ENCODE measurements around the gene MGMT. TPM values are rescaled to one million over a fixed set of nuclear protein-coding genes. Genes with fewer than 3 reads are reported as not detected.

MGMT gene
- total RNA-seq, 2 donors from 2014 or later: 41.1 to 50.4 TPM

DNA sequence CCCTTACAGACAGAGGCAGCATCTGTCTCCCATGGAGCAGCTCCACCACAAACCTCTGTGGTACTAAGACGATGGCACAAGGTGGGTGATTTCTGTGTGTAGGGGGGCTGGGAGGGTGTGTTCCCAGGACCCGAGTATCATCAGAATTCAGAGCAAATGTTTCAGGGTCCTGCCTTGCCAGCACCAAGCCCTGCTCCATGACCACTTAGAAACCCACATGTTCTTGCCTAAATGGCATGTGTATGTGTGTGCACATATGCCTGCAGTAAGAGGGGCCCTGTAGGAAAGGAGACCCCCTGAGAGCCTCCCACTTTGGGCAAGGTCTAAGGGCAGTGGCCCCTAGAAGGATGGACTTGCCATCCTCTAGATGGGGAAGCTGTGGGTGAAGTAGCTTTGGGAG, 17.1 kb upstream of the MGMT start:
- Histone ChIP-seq H3K36me3 (no peaks in the 10 kb centered on the region), H3K4me3 (no peak overlapping the region), H3K9me3 (no peaks in the 10 kb centered on the region), H3K4me1 (replicated peaks) (no peaks in the 10 kb centered on the region), H3K27ac (no peak overlapping the region), H3K27me3 (replicated peaks; ENCODE audit: insufficient read depth) (no peaks in the 10 kb centered on the region)
- TF ChIP-seq POLR2AphosphoS5 (IDR thresholded peaks at IDR 0.05) (no peak), POLR2A (IDR thresholded peaks at IDR 0.05) (no peak)
- TF ChIP-seq, protein P1, sequence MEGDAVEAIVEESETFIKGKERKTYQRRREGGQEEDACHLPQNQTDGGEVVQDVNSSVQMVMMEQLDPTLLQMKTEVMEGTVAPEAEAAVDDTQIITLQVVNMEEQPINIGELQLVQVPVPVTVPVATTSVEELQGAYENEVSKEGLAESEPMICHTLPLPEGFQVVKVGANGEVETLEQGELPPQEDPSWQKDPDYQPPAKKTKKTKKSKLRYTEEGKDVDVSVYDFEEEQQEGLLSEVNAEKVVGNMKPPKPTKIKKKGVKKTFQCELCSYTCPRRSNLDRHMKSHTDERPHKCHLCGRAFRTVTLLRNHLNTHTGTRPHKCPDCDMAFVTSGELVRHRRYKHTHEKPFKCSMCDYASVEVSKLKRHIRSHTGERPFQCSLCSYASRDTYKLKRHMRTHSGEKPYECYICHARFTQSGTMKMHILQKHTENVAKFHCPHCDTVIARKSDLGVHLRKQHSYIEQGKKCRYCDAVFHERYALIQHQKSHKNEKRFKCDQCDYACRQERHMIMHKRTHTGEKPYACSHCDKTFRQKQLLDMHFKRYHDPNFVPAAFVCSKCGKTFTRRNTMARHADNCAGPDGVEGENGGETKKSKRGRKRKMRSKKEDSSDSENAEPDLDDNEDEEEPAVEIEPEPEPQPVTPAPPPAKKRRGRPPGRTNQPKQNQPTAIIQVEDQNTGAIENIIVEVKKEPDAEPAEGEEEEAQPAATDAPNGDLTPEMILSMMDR (IDR thresholded peaks at IDR 0.05): no peak
- 81% methylated on average over 2 of the region's 2 CpGs for WGBS
- intact Hi-C loops (cut with DNase I): no loop called here
- no peak for DNase-seq (ENCODE audit: low spot score)

DNA sequence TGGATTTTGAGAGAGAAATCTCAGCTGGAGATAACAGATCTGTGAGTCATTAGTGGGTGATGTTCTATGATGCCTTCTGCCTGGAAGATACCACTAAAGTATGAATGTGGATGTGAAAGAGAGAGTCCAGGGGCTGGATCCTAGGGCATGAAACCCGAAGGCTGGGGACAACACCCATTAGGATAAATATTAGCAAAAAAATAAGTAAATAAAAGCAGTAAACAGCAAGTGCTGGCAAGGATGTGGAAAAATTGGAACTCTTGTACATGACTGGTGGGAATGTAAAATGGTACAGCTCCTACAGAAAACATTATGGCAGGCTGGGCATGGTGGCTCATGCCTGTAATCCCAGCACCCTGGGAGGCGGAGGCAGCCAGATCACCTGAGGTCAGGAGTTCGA, 16.6 kb upstream of the MGMT start:
- H3K27ac ChIP-seq: no peak overlapping the region
- no peaks in the 10 kb centered on the region for H3K27me3 ChIP-seq (replicated peaks; ENCODE audit: insufficient read depth)
- no peak for DNase-seq (ENCODE audit: low spot score)
- WGBS: 91% methylated on average over 3 of the region's 3 CpGs
- intact Hi-C loops (cut with DNase I): no loop called here
- TF ChIP-seq POLR2AphosphoS5 (IDR thresholded peaks at IDR 0.05): no peak
- no peak for TF ChIP-seq POLR2A (IDR thresholded peaks at IDR 0.05)
- TF ChIP-seq, protein P1 (IDR thresholded peaks at IDR 0.05): no peak
- no peaks in the 10 kb centered on the region for H3K4me1 ChIP-seq (replicated peaks)
- no peaks in the 10 kb centered on the region for H3K36me3 ChIP-seq
- H3K9me3 ChIP-seq: no peaks in the 10 kb centered on the region
- H3K4me3 ChIP-seq: no peak overlapping the region

DNA sequence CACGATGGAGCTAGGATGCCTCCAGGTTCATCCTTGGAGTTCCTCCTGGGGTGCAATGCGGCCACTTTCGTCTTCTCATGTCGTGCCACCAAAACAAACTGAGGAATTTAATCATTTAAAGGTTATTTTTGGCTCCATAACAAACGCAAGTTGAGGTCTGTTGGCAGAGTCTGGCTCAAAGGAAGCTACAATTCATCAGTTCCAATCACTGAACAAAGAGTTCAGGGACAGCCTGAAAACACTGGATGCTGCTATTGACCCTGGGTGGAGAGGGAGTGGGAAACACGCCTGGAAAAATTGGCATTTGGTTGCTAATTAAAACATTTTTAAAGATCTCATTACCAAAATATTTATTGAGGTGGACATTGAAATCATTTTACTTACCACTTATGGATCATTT, 11.4 kb upstream of the MGMT start:
- intact Hi-C loops (cut with DNase I): no loop called here

DNA sequence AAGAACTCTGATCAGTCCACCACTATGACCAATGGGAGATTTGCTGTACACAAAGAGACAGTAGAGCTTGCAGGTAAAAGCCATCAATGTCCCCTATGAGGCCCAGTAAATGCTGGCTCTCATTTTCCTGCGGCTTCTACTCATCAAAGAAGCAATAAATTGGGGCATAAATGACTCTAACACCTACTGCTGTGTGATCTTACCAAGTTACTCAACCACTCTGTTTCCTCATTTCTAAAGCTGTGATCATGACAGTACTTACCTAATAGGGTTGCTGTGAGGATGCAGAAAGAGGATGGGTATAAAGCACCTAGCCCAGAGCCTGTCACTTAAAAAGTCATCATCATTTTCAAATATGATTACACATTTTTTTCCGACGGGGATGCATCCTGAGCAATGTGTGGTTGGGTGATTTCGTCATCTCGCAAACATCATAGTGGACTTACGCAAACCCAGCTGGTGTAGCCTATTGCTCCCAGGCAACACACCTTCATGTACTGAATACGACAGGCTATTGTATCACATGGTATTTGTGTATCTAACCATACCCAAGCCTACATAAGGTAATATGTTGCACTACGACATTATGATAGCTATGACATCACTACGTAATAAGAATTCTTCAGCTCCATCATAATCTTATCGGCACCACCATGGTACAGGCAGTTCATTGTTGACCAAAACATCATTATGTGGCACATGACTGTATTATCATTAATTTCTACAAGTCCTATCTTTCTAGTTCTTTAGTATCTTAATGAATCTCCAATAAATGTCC, 7.1 kb upstream of the MGMT start:
- TF ChIP-seq, protein P1 (IDR thresholded peaks at IDR 0.05): no peak
- TF ChIP-seq POLR2A (IDR thresholded peaks at IDR 0.05): no peak
- TF ChIP-seq POLR2AphosphoS5 (IDR thresholded peaks at IDR 0.05): no peak
- H3K36me3 ChIP-seq: no peaks in the 10 kb centered on the region
- no peaks in the 10 kb centered on the region for H3K9me3 ChIP-seq
- H3K4me1 ChIP-seq (replicated peaks): no peaks in the 10 kb centered on the region
- H3K27me3 ChIP-seq (replicated peaks; ENCODE audit: insufficient read depth): no peaks in the 10 kb centered on the region
- intact Hi-C loops (cut with DNase I): no loop called here
- DNase-seq (ENCODE audit: low spot score): no peak
- H3K4me3 ChIP-seq: no peak overlapping the region
- WGBS: 84% methylated on average over 10 of the region's 10 CpGs
- H3K27ac ChIP-seq: no peak overlapping the region

More for the DNA sequence above, 11.4 kb upstream of the MGMT start:
- DNase-seq (ENCODE audit: low spot score): no peak
- no peak overlapping the region for H3K4me3 ChIP-seq
- H3K9me3 ChIP-seq: no peaks in the 10 kb centered on the region
- no peak overlapping the region for H3K27ac ChIP-seq
- no peaks in the 10 kb centered on the region for H3K4me1 ChIP-seq (replicated peaks)
- TF ChIP-seq POLR2AphosphoS5 (IDR thresholded peaks at IDR 0.05): no peak
- no peak for TF ChIP-seq POLR2A (IDR thresholded peaks at IDR 0.05)
- TF ChIP-seq, protein P1 (IDR thresholded peaks at IDR 0.05): no peak
- no peaks in the 10 kb centered on the region for H3K27me3 ChIP-seq (replicated peaks; ENCODE audit: insufficient read depth)
- WGBS: 30% methylated on average over 6 of the region's 6 CpGs
- H3K36me3 ChIP-seq: no peaks in the 10 kb centered on the region

DNA sequence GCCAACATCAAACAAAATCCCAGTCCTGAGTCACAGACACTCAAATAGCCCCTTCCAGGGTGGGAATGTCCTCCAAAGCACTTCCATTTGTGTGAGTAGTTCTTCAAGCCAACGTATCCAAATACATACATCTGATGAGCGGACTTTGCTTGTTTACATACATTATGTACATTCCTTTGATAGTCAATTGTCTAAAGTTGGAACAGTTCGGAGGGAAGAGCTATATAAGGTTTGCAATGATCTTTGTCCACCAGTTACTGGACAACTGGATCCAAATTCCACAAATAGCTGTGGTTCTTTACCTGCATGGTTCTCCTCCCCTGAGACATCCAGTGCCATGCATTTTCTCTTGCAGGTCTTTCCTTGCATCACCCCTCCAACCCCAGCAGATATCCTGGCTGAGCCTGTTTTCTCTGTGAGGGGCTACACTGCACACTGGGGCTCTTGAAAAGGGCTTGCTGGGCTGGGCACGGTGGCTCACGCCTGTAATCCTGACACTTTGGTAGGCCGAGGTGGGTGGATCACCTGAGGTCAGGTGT, 4.7 kb upstream of the MGMT start:
- intact Hi-C loops (cut with DNase I): no loop called here
- H3K4me3 ChIP-seq: no peak overlapping the region
- H3K4me1 ChIP-seq (replicated peaks): no peaks in the 10 kb centered on the region
- H3K27ac ChIP-seq: no peak overlapping the region
- H3K27me3 ChIP-seq (replicated peaks; ENCODE audit: insufficient read depth): no peaks in the 10 kb centered on the region
- 93% methylated on average over 6 of the region's 6 CpGs for WGBS
- no peaks in the 10 kb centered on the region for H3K36me3 ChIP-seq
- H3K9me3 ChIP-seq: no peaks in the 10 kb centered on the region
- no peak for DNase-seq (ENCODE audit: low spot score)
- TF ChIP-seq, protein P1 (IDR thresholded peaks at IDR 0.05): no peak
- no peak for TF ChIP-seq POLR2A (IDR thresholded peaks at IDR 0.05)
- TF ChIP-seq POLR2AphosphoS5 (IDR thresholded peaks at IDR 0.05): no peak
